ENCODE measurements around the gene DBI.
"Not testable (repeated sequence)": the region's sequence is repeated elsewhere in the genome, so short reads cannot be mapped to it uniquely, and the experiment has no call there.

DBI gene

GRCh38 chr2:119402645-119403560, 36.1 kb downstream of the DBI start:
- DNase-seq: no peak

GRCh38 chr2:119403618-119404017, 36.8 kb downstream of the DBI start:
- not testable (repeated sequence) for DNase-seq

GRCh38 chr2:119405151-119405550, 38.4 kb downstream of the DBI start:
- no peak for DNase-seq

- no peak for DNase-seq
Observed at GRCh38 chr2:119407430-119408220, 40.8 kb downstream of the DBI start.

DNA sequence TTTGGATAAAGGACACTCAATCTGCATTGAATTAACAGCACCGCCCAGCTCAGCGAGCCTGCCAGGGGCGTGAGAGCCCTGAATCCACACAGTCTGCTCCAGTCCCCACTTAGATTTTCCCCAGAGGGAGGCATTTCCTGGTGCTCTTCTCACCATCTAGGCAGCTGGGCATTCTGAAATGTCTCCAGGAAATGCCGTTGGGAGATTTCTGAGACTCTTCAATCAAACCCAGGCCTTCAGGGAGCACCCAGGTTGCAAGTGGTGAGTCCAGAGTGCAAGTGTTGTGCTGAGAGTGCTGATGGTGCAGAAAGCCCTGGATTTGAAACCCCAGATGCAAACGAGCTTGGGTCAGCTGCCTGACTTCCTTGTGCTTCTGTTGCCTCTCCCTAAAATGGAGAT, 41.4 kb downstream of the DBI start:
- DNase-seq: no peak

DNA sequence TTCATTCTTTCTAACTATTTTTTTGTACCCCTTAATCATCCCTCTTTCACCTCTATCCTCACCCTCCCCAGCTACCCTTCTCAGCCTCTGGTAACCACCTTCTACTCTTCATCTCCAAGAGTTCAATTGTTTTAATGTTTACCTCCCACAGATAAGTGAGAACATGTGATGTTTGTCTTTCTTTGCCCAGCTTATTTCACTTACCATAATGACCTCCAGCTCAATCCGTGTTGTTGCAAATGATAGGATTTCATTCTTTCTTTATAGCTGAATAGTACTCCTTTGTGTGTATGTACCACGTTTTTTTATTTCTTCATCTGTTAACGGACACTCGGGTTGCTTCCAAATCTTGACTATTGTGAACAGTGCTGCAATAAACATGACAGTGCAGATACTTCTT, 42.7 kb downstream of the DBI start:
- DNase-seq: no peak

DNA sequence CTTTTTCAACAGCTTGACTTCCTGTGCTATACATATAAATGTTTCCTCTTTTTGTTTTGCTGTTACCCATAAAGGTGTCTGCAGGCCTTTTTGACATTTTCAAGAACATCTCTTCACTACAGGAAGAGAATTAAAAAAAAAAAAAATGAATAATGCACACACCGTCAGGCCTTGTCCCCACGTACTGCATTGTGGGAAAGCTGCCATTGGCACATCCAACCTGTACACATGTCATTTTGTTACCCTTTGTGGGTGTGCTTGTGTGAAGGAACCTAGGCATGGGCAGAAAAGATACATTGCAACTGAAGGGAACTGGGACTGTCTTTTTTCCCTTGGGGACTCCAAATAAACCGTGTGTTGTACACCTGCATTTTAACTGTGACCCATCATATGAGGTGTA, 48.1 kb downstream of the DBI start:
- no peak for DNase-seq

DNA sequence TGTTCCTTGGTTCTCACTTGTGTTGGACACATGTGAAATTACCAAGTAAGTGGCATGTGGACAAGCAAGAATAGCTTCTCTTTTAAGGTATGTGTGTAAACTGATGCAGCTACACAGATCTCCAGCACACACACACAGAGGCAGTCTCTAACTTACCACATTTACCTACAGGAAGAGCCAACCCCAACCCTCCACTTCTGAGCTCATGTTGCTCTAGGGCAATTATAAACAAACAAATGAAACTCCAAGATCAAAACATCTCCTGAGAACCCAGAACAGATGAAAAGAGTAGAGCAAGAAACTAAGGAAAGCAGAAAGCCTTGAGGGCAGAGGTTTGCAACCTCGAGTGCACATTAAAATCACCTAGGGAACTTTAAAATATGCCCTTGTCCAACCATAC, 48.9 kb downstream of the DBI start:
- DNase-seq: no peak

GRCh38 chr2:119416299-119416923, 49.6 kb downstream of the DBI start:
- DNase-seq: no peak

DNA sequence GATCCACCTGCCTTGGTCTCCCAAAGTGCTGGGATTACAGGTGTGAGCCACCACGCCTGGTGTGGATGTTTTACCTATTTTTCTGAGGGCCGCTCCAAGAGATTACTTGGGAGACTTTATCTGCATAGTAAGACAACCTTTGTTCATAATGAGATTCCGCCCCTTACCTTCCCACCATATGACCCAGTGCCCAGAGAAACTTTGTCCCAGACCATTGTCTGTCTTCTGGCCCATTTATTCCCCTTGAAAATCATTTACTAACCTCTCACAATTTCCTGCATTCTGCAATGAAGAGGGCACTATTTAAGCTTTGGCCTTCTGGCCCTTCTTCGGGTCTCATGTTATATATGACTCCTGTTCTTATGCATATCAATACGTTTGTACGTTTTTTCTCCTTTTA, 51.1 kb downstream of the DBI start:
- DNase-seq: no peak

DNA sequence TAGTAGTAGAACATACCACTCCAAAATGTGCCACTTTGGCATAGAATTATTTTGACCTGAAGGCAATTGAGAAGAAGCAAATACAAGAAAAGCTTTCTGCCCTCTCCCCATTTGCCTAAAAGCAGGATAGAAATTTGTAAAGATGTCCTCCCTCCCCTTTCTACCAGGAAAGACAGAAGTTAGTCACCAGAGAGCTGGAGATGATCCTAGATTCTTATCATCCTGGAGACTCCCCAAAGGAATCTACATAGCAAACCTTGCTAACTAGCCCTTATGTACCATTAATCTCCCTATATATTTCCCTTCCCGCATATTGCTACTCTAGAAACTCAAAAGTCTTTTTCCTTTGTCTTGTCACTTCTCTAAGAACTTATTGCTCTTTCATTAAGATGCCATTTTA, 52.3 kb downstream of the DBI start:
- no peak for DNase-seq

- no peak for DNase-seq
Observed at GRCh38 chr2:119419803-119420508, 53.2 kb downstream of the DBI start.

DNA sequence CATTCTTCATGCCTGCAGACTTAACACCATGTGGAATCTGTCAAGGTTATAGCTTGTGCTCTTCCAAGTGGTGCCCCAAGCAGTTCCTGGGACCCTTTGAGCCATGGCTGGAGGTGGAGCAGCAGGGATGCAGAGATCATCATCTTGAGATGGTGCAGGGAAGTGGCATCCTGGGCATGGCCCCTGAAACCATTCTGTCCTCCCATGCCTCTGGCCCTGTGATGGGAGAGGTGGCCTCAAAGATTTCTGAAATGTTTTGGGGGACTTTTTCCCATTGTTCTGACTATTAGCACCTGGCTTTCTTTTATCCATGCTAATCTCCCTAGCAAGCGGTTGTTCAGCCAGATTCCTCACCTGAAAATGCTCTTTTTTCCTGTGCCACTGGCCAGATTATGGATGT, 54.5 kb downstream of the DBI start:
- no peak for DNase-seq

GRCh38 chr2:119421741-119422140, 55.0 kb downstream of the DBI start:
- DNase-seq: no peak
